ENCODE results near the gene RNF222.

GRCh38 chr17:8419305-8419704, 21.7 kb upstream of the RNF222 start:
- TF ChIP-seq EZH2 (IDR thresholded peaks at IDR 0.05) (no peak), POLR2AphosphoS5 (IDR thresholded peaks at IDR 0.05; ENCODE audit: borderline replicate concordance, low read depth, low read length) (no peak), FOXP2 (optimal IDR thresholded peaks at IDR 0.05; ENCODE audit: control extremely low read depth, extremely low read length, insufficient read depth) (no peak)
